Pons (tissue), 1 donor: ENCODE data around the gene RAB1B.
"Not testable (repeated sequence)": the region's sequence is repeated elsewhere in the genome, so short reads cannot be mapped to it uniquely, and the experiment has no call there.

Source experiments
- DNase-seq: peaks from one replicate; pipeline ENCODE4 v3.0.0-alpha.2; 2016; ENCODE audit warnings: low spot score

The RAB1B gene

DNA sequence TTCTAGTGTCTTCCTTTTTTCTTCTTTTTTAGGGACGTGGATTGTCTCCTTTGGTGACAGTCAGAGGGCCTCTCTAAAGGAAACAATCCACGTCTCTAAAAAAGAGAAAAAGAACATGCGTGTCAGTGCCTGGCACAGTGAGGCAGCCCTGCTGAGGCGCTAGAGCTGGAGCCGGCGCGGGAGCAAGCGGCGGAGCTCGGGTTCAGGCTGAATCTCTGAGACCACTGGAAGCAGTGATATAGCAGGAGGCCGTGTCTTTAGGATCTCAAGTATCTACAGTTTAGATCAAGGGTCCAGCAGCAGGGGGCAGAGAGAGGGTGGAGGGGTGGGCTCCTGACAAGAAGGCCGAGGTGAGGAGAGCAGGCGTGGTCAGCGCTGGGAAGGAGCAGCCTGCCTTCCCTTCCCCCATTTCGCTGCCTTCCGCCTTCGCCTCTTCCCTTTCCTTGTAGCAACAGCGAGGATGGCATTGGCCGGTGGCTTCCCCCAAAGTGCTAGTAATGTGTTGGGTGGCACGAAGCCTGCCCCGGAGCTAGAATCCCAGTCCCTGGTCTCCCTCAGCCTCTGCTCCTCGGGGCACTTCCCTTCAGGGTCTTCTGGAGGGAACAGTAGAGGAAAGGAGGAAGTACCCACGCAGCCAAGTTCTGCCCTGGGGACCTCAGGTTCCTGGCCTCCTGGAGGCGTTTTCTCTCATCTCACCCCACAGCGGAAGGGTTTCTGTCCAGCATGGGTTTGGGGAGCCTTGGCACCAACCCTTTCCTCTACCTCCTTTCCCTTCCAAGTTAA is 28.2 kb upstream of the RAB1B start:
- DNase-seq, result no peak

DNA sequence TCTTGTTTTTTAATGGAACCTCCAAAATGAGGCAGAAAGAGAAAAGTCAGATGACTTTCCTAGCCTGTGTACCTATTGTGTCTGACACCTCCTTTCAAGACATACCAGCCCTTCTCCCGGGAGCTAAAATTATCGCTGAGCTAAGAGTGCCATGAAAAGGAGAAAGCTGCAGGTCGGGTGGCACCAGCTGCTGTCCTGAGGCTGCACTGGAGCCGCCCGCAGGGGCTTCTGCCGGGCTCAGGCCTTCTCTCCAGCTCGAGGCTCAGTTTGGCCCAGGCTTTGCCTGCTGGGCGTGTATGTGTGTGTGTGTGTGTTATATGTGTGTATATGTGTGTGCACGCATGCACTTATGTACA is 27.7 kb upstream of the RAB1B start:
- no peak for DNase-seq

DNA sequence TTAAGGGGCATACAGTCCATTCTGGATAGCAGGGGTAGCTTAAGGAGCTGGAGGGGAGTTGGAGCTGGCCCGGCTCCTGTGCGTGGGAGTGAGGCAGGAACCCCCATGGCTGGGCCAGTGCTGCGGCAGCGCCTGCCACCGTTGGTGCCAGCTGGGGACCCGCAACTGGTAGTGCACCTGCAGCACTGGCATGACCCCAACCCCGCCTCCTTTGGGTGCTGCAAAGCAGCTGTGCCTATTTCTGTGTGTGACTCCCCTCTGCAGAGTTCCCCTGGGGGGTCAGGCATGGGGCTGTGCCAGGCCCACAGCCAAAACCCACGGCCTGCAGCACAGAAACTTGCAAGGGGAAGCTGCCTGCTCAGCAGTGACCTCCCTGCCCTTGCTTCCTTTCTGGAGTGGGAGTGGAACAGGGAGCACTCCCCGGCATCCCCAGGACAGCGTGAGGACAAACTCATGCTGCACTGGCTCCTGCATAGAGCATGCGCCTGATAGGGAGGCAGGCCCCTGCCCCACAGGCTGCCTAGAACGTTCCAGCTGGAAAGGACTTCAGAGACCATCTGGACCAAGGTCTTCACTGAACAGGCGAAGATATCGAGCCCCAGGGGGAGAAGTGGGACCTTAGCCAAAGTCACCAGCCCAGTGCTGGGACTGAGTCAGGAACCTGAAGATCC is 26.2 kb upstream of the RAB1B start:
- DNase-seq, result no peak

DNA sequence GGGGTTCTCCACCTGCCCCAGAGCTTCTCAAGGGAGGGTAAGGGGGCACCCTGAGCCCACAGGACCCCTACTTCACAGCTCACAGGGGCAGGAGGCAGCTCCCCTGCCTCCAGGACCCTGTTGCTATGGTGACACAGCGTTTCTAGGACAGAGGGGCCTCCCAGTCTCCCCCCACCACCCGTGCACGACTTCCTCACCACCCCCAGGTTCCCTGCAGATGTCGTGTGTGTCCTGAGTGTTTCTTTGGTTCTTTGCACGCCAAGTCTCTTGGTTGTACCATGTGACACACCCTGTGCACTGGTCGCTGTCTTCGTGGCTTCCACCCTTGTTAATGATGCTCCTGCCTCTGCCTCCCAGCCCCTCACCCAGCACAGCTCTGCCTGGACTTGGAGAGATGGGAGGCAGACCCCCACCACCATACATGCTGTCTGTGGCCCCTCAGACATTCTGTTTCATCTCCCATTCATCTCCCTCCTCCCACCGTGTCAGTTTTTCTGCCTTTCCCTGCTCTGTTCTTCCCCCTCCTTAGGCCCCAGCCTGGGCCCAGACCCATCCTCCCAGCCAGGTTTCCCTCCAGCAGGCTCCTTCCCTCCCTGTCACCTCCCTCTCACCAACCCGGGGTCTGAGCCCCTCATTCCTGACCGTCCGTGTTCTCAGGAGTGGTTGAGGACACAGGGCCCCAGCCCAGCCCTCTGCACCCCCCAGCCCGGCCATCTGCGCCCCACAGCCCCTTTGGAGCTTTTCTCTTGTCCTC is 24.5 kb upstream of the RAB1B start:
- no peak for DNase-seq

DNA sequence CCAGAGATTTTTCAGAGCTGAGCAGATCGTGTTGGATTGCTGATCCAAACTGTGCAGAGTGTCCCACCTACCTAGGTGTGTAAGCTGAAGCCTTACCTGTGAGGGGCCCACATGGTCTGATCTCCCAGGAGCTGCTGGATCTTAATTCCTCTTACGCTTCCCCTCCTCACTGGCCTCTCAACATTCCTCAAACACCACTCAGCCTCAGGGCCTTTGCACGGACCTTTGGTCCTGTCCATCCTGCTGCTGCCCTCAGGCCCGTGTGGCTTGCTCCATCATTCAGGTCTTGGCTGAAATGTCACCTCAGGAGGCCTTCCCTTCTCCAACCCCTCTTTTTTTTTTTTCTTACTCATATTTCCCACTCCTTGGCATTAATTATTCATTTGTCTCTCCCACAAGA is 21.1 kb upstream of the RAB1B start:
- DNase-seq, result no peak

DNA sequence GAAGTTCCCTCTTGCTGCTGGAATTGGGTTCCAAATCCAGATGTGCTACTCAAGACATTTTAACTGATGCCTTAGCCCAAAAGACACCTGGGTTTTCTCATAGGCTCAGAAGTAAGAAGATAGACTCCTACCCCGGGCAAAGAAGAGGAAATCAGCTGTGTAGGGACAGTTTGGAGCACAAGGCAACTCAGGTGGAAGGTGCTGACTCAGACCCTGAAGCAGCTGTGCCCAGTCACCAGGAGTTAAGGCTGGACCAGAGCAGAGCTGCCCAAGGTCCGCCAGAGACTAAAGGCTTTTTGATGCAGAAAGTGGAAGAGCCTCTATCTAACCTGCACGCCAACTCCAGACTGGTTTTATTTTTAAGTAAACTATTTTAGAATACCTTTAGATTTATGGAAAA is 20.6 kb upstream of the RAB1B start:
- DNase-seq, result no peak

DNA sequence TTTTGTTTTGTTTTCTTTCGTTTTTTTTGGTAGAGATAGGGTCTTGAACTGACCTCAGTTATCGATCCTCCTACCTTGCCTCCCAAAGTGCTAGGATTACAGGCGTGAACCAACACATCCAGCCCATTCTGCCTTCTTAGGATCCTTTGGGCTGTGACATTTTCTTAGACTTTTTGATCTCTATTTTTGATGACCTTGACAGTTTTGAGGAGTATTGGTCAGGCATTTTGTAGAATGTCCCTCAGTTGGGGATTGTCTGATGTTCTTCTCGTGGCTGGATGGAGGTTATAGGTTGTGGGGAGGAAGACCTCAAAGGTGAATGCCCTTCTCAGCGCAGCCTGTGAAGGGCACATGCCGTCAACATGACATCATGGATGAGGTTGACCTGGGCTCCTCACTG is 19.5 kb upstream of the RAB1B start:
- DNase-seq, result no peak

DNA sequence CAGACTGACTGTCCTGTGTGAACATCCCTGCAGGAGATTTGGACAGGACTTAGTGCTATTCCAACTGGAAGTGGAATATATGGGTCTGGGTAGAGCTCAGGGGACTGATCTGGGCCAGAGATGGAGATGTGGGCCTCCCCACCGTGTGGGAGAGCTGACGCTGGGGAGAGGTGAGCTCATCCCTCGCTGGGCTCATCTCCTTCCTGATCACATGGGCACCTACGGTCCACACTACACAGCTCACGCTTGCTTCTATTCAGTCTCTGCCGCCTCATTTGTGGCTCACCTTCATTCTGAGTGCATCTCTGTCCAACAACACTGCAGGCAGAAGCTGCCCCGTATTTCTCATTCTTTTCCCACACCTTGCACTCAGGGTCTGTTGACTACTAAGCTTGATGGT is 16.6 kb upstream of the RAB1B start:
- no peak for DNase-seq

DNA sequence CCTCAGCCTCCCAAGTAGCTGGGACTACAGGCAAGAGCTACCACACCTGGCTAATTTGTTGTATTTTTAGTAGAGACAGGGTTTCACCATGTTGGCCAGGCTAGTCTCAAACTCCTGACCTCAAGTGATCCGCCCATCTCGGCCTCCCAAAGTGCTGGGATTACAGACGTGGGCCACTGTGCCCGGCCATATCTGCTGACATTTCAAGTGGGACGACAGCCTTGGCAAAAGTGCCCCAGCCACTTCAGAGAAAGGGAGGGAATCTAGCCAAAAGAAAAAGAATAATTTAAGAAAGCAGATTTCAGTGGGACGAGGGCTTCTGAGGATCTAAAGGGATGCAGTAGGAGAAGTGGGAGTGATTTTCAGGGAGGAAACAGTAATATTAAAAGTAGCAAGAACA is 15.4 kb upstream of the RAB1B start:
- DNase-seq, result not testable (repeated sequence)

DNA sequence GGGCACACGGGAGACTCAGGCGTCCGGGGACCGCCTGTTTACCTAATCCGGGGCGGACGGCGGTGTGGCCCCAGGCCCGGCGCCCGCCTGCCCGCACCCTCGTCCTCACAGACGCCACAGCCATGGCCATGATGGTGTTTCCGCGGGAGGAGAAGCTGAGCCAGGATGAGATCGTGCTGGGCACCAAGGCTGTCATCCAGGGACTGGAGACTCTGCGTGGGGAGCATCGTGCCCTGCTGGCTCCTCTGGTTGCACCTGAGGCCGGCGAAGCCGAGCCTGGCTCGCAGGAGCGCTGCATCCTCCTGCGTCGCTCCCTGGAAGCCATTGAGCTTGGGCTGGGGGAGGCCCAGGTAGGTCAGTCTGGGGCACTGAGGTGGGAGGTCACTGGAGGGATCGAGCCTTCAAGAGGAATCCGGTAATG is 10.0 kb upstream of the RAB1B start:
- DNase-seq, result no peak

DNA sequence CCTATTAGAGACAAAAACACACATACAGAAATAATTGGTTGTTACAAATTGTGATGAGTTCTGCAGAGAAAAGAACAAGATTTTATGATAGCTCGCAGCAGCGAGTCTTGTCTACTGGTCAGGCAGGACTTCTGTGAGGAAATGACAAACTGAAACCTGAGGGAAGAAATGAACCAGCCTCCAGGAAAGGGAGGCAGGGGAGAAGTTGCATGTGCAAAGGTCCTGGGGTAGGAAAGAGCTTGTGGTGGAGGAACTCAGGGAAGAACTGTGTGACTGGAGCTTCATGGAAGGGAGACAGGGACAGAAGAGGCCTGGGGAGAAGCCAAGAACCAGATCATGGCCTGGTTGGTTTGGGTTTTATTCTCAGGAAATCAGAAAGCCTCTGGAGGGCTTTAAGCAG is 9.2 kb upstream of the RAB1B start:
- no peak for DNase-seq

DNA sequence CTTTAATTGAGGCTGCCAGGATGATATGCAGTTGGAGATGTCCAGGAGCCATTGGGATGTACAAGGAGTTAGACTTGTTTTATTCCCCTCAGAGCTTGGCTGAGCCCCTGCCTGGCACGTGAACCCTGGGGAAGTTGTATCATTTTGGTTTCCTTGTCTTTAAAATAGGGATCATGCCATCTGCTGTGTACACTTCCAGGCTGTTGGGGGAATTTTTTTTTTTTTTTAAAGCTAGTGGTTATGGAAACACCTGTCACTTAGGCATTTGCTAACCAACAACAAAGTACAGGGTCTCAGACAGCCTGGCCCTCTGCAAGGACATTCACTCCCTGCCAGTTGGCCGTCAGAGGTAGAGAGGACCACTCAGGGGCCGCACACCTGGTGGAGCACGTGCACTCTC is 8.5 kb upstream of the RAB1B start:
- no peak for DNase-seq

DNA sequence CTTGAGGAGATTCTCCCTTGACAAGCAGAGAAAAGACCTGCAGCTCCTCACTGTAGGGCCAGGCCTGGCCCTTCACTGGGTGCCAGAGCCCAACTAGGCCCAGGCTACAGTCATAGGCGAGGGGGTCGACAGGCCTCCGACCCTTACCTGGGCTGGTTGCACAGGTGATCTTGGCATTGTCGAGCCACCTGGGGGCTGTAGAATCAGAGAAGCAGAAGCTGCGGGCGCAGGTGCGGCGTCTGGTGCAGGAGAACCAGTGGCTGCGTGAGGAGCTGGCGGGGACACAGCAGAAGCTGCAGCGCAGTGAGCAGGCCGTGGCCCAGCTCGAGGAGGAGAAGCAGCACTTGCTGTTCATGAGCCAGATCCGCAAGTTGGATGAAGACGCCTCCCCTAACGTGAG is 6.9 kb upstream of the RAB1B start:
- DNase-seq, result no peak

DNA sequence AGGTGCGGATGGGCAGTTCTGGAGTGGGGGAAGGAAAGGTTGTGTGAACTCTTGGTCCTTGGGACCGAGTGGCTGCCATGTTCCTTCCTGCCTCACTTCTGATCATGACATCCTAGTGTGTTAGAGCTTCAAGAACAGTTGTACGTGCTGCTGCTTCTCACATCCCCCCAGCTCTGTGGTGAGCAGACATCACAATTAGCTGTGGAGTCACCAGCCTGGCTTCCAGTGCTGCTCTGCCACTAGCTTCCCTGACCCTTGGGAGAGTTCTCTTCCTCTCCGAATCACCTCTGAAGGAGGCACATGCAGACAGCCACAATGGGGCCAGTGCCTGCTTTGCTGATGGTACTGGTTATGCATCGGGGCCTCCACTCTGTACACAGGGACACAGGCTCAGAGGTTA is 6.2 kb upstream of the RAB1B start:
- no peak for DNase-seq

DNA sequence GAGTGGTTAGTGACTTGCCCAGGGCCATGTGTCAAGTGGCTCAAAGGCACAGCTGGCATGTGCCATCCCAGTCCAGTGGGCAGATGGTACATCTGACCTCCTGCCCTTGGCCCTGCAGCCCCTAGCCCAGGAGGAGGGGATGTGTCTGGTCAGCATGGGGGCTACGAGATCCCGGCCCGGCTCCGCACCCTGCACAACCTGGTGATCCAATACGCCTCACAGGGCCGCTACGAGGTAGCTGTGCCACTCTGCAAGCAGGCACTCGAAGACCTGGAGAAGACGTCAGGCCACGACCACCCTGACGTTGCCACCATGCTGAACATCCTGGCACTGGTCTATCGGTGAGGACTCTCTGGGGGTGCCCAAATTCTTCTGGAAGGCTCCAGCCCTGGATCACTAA is 5.7 kb upstream of the RAB1B start:
- no peak for DNase-seq

DNA sequence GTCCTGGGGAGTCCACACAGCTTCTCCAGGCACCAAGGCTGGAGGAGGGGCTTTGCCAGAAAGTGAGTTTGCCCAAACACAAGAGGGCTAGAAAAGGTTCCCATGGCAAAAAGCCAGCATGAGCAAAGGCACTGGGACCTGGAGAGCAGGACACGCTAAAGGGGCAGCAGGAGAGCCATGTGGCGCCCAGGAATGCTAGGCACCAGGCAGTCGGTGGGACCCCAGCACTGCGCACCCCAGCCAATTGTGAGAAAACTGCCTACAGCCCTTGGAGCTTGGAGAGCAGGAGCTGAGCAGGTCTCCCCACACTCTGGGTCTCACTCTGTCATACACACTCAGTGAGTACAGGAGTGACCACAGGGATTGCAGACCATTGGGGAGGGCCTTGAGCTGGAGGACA is 5.2 kb upstream of the RAB1B start:
- no peak for DNase-seq

DNA sequence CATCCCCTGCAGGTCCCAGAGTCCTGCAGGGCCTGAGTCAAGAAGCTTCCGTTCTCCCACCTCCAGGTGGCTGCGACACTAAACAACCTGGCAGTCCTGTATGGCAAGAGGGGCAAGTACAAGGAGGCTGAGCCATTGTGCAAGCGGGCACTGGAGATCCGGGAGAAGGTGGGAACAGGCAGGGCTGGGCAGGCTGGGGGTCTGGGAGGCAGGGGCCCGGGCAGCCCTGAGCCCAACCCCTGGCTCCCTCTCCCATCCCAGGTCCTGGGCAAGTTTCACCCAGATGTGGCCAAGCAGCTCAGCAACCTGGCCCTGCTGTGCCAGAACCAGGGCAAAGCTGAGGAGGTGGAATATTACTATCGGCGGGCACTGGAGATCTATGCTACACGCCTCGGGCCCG is 4.7 kb upstream of the RAB1B start:
- DNase-seq, result no peak

DNA sequence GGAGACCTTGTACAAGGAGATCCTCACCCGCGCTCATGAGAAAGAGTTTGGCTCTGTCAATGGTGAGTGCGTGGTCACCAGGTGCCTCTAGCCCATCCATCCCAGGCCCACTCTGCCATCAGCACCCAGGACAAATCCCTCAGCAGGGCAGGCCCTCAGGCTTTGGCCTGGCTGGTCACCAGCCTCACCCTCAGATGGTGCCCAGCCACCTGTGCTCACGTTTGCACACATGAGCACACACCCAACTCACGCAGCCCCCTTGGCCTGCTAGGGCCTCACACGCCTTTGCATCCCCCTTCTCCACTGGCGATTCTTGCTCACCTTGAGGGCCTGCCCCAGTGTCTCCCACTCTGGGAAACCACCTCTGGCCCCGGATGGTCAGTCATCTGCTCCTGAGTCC is 4.1 kb upstream of the RAB1B start:
- DNase-seq, result no peak

DNA sequence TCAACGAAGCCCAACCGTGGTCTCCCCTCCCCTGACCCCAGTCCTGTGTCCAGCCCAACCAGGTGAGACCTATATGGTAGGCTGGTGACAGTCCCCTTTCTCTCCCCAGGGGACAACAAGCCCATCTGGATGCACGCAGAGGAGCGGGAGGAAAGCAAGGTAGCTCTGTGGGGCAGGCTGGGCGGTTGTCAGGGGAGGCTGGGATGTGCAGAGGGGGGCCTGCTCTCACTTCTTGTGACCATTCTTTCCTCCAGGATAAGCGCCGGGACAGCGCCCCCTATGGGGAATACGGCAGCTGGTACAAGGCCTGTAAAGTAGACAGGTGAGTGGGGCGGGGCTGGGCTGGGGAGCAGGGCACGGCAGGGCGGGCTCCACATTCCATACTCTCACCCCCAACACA is 3.5 kb upstream of the RAB1B start:
- no peak for DNase-seq

DNA sequence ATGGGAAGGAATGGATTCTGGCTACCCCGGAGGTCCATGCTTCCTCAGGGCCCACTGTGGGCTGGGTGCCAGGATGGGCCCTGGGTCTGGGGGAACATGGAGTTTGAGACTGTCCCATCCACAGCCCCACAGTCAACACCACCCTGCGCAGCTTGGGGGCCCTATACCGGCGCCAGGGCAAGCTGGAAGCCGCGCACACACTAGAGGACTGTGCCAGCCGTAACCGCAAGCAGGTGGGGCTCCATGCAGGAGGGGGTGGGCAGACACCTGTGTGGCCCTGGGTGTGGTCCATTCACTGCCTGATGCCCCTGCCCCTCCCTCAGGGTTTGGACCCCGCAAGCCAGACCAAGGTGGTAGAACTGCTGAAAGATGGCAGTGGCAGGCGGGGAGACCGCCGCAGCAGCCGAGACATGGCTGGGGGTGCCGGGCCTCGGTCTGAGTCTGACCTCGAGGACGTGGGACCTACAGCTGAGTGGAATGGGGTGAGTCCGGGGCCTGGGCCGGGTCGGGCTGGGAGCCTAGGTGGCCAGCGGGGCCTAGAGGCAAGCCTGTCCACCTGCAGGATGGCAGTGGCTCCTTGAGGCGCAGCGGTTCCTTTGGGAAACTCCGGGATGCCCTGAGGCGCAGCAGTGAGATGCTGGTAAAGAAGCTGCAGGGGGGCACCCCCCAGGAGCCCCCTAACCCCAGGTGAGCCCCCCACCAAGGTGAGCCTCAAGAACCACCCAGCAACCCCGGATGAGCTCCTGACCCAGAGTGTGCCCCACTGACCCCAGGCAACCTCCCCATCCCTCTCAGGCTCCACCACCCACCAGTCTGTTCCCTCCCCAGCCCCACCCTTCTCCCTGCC is 2.7 kb upstream of the RAB1B start:
- no peak for DNase-seq

DNA sequence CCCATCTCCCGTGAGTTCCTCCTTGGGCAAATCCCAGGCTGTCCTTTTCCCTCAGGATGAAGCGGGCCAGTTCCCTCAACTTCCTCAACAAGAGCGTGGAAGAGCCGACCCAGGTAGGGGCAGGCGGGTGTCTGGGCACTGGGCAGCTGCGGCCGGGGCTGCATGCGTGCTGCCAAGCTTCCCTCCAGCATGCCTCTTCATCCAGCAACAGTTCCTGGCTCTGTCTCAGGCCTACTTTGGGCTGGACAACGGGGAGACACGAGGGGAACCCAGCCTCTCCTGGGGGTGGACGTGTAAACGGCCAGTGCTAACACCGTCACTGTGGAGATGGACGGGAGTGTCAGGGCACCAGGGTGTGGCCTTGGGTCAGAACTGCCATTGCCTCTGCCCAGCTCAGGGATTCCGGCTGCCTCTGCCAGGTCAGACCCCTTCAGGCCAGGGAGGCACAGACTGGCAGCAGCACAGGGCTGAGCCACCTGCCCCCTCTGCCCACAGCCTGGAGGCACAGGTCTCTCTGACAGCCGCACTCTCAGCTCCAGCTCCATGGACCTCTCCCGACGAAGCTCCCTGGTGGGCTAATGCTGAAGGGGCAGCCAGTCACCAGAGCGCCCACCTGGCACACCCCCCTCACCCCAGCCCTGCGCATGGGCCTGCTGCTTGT is 1.9 kb upstream of the RAB1B start:
- no peak for DNase-seq

DNA sequence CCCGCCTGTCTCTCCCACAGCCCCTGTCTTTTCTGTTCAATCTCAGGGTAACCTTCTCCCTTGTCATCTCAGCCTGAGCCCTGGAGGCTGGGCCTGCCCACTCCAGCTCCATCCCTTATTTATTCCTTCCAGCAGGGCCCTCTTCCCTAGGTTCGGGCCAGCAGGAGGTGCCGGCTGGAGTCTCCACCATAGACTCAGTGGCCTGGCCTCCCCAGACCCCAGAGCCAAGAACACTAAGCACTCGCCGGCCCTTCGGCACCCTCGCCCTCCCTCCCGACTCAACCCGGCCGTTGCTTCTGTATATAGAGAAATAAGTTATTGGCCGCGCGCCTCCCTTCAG is 1.4 kb upstream of the RAB1B start:
- no peak for DNase-seq
